Pulmonary artery endothelial cell (primary cell): ENCODE measurements around the gene KLHL3. TPM values are rescaled to one million over a fixed set of nuclear protein-coding genes. Genes with fewer than 3 reads are reported as not detected.
"Not testable (repeated sequence)": the region's sequence is repeated elsewhere in the genome, so short reads cannot be mapped to it uniquely, and the experiment has no call there.

Source experiments
- DNase-seq: peaks from one replicate; pipeline ENCODE4 v3.0.0-alpha.2; 2011; ENCODE audit warnings: low read depth, low spot score
- total RNA-seq: library from RNA; depleted of rRNA; stranded (reverse); fragments of >200 nt; gene quantifications from 2 replicates; pipeline ENCODE4 v1.2.3, GENCODE V29; 2014

Gene KLHL3
- total RNA-seq, 1 donor from 2014 or later: 20.0 TPM

DNA sequence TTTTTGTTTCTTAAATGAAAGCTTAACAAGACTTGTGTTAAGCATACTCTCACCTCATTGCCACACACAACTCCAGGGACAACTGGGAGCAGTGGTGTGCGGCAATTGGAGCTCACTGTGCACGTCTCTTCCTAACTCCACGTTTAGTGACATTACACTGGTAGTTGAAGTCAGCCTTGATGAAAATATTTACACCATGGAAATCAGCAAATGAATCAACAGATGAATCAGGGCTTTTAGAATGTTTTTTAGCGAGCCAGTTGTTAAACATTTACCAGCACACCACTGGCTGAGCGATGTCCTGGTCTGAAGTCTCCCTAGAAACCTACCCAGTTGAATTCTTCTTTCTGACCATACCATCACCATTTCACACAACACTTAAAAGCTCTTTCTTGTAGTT is 67.3 kb downstream of the KLHL3 start:
- DNase-seq: no peak

DNA sequence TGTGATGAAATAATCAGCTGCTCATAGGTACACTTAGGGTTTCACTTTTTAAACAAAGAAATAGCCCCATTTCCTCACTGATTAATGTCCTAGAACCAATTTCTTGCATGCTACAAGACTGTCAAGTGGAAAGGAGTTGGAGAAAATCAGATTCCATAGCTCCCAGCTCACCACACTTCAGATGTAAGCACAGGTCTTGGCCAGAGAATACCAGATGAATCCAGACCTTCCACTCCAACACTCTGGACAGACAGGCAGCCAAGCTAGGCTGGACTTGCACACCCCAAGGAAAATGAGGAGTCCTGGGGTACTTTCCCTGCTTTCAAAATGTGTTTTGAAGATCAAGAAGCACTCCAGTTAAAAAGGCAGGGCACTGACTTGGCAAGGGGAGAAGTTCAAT is 68.5 kb downstream of the KLHL3 start:
- DNase-seq: no peak

DNA sequence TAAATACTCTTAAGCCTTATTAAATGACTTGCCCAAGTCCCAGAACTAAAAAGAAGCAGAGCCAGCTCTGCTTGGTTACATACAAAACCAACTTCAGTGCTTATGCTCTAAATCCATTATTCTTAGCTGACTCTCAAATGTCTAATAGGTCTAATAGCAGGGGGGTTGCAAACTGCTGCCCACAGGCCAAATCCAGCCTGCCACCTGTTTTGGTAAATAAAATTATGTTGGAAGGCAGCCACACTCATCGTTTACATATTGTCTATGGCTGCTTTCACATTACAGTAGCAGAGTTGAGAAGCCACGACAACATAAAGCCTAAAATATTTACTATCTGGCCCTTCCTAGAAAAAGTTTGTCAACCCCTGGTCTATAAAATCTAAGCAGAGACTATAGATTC is 69.0 kb downstream of the KLHL3 start:
- DNase-seq: no peak

- DNase-seq: no peak
These were observed 69.4 kb downstream of the KLHL3 start for GRCh38 chr5:137666461-137666850.

- no peak for DNase-seq
These were observed 70.0 kb downstream of the KLHL3 start for GRCh38 chr5:137665678-137666460.

DNA sequence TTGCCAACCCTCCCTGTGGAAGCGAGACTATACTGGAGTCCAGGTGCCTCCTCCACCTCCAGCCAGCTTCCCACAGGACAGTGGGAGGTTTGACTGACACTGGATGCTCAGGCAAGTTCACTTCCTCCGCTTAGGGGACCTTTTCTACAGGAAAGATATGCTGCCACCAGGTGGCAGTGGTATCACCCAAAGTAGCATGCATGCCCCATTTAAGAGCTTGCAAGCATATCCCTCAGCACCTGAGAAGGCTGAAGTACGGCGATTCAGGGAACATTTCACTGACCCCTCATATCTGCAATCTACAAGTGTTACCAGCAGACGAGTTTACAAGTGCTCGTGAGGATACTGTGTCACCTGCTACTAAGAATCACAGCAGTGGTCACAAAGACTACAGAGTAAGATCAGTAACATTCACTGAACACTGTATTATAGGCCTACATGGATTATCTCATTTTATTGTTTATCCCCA is 75.5 kb downstream of the KLHL3 start:
- DNase-seq: peak; percentile 67

DNA sequence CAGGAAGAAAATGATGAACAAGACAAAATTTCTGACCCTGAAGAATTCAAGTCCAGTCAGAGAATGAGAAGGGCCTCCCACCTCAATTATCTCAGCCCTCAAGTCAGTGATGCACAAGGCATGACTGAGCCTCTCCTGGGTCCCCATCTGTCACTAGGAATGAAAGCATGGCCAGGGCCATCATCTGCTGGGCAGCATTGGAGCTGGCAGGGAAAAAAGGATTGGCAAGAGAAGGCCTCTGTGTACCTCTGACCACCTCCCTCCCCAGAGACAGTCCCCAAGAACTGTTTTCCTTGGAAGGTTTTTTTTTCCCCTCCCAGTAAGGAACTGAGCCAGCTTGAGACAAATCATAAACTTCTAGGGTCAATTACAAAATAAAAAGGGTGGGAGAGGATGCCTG is 76.7 kb downstream of the KLHL3 start:
- no peak for DNase-seq

- DNase-seq: no peak
These were observed 77.6 kb downstream of the KLHL3 start for GRCh38 chr5:137658324-137658723.

- no peak for DNase-seq
These were observed 78.8 kb downstream of the KLHL3 start for GRCh38 chr5:137657073-137657472.

- no peak for DNase-seq
These were observed 79.3 kb downstream of the KLHL3 start for GRCh38 chr5:137656558-137656957.

- no peak for DNase-seq
These were observed 84.9 kb downstream of the KLHL3 start for GRCh38 chr5:137651022-137651421.

- no peak for DNase-seq
These were observed 86.5 kb downstream of the KLHL3 start for GRCh38 chr5:137649228-137649935.

DNA sequence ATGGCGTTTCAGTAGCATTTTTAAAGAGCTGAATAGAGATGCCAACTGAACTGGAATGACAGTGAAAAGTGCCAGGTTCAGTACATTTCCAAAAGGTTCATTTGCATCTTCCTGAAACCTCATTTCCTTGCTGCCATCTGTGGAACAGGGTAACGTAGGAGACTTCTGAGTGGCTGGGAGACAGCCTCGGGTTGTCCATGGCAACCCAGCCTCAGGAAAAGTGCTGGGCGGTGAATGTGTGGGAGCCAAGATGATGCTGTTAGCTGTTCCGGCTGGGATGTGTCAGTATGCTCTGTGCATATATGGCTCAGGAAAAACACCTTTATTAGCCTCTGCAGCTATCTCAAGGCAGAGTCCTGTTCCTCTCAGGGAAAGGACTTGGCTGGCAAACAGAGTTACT is 87.5 kb downstream of the KLHL3 start:
- DNase-seq: no peak

GRCh38 chr5:137647401-137647800 is 88.5 kb downstream of the KLHL3 start:
- DNase-seq: no peak

- no peak for DNase-seq
These were observed 89.1 kb downstream of the KLHL3 start for GRCh38 chr5:137646761-137647160.

DNA sequence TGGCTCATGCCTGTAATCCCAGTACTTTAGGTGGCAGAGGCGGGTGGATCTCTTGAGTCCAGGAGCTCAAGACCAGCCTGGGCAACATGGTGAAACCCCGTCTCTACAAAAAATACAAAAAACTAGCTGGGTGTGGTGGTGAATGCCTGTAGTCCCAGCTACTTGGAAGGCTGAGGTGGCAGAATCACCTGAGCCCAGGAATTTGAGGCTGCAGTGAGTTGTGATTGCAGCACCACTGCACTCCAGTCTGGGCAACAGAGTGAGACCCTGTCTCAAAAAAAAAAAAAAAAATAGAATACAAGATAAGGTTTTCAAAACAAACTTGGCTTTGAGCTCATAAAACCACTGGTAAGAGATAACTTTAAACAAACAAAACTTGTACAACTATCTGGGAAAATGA is 92.8 kb downstream of the KLHL3 start:
- not testable (repeated sequence) for DNase-seq

DNA sequence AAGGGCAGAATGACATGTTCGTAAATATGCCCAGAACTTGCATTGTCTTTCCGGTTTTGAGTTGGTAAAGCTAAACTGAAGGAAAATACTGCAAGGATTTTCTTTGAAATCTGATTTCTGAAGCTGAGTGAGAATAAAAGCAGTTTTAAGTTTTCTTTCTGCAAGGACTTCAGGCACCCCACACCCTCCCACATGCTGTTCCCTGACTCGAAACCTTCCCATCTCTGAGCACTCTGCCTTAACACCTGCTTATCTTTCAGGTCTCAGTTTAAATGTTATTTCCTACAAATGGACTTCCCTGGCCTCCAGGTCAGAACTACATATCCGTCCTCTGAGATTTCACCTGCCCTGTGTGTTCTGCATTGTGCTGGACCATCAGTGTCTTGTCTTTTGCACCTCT is 93.8 kb downstream of the KLHL3 start:
- DNase-seq: no peak

DNA sequence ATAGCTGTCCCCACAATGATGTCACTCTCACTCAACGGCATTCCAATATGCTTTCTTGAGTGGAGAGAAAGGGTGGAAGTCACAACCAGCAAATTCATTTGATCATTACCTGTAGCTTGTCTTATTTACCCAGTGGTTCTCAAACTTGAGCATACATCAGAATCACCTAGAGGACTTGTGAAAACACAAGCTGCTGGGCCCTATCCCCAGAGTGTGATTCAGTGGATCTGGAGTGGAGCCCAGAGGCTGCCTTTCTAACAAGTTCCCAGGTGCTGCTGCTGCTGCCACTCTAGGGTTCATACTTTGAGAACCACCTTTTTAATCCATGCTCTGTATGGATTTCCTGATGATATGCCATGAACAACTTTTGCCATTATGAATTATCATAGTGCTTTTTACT is 94.7 kb downstream of the KLHL3 start:
- no peak for DNase-seq

GRCh38 chr5:137639645-137640044 is 96.2 kb downstream of the KLHL3 start:
- DNase-seq: no peak

DNA sequence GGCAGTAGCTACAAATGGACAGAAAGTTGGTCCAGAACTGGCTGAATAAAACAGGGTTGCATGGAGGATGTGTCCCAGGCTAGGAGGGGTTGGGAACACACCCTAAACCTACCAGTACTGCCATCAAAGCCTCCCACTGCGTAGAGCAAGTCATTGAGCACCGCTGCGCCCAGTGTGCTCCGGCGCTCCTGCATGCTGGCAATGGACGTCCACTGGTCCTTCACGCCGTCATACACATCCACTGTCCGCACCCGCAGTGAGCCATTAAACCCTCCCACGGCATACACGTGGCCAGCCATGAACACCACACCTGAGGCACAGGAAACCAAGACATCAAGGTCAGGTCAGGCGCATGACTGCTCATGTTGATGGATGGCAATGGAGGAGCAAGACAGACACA is 97.0 kb downstream of the KLHL3 start:
- DNase-seq: no peak

- DNase-seq: no peak
These were observed 98.8 kb downstream of the KLHL3 start for GRCh38 chr5:137636830-137637714.

- no peak for DNase-seq
These were observed 99.8 kb downstream of the KLHL3 start for GRCh38 chr5:137636099-137636498.
